NCI-H748 (cell line): ENCODE results near the gene EGFL6.
"Not testable (repeated sequence)": the region's sequence is repeated elsewhere in the genome, so short reads cannot be mapped to it uniquely, and the experiment has no call there.

Experiments
- DNase-seq: peaks from one replicate; lab custom pipeline; 2025; ENCODE audit not compliant: unreplicated experiment; lab: John Stamatoyannopoulos, UW

EGFL6 gene

GRCh38 chrX:13652287-13652793, 82.9 kb downstream of the EGFL6 start:
- no peak for DNase-seq

- peak; percentile 97 for DNase-seq
Observed at GRCh38 chrX:13652850-13653693, 83.7 kb downstream of the EGFL6 start, which contains the start of gene TCEANC. TSS of gene TCEANC (plus strand) at chrX:13653141. CDS start at chrX:13662509, 9,368 bp downstream.

- DNase-seq, result no peak
Observed at GRCh38 chrX:13654116-13654515, 84.7 kb downstream of the EGFL6 start.

- DNase-seq, result no peak
Observed at GRCh38 chrX:13655674-13656073, 86.3 kb downstream of the EGFL6 start.

- peak; percentile 39 for DNase-seq
Observed at GRCh38 chrX:13658602-13659001, 89.2 kb downstream of the EGFL6 start.

GRCh38 chrX:13659063-13659462, 89.7 kb downstream of the EGFL6 start:
- DNase-seq, result no peak

GRCh38 chrX:13661735-13662288, 92.4 kb downstream of the EGFL6 start:
- no peak for DNase-seq

GRCh38 chrX:13662355-13662791, 93.0 kb downstream of the EGFL6 start:
- DNase-seq, result no peak

- DNase-seq, result no peak
Observed at GRCh38 chrX:13664020-13664419, 94.6 kb downstream of the EGFL6 start.

GRCh38 chrX:13666836-13667235, 97.4 kb downstream of the EGFL6 start:
- DNase-seq, result no peak

- peak; percentile 8 for DNase-seq
Observed at GRCh38 chrX:13667919-13668318, 98.5 kb downstream of the EGFL6 start.

- DNase-seq, result peak; percentile 25
Observed at GRCh38 chrX:13669246-13669737, 99.9 kb downstream of the EGFL6 start.

GRCh38 chrX:13669755-13670154, 100.4 kb downstream of the EGFL6 start:
- DNase-seq, result not testable (repeated sequence)

GRCh38 chrX:13670197-13670596, 100.8 kb downstream of the EGFL6 start:
- no peak for DNase-seq

GRCh38 chrX:13673016-13673415, 103.6 kb downstream of the EGFL6 start:
- DNase-seq, result no peak

GRCh38 chrX:13676885-13677284, 107.5 kb downstream of the EGFL6 start:
- no peak for DNase-seq

- not testable (repeated sequence) for DNase-seq
Observed at GRCh38 chrX:13679700-13680099, 110.3 kb downstream of the EGFL6 start.

- no peak for DNase-seq
Observed at GRCh38 chrX:13681595-13681994, 112.2 kb downstream of the EGFL6 start.
